ENCODE measurements around the gene ZNF462. TPM values are rescaled to one million over a fixed set of nuclear protein-coding genes. Genes with fewer than 3 reads are reported as not detected.

Gene ZNF462
- total RNA-seq, 1 donor from 2014 or later = 8.5 TPM

- DNase-seq (ENCODE audit: low read depth, low spot score) = no peak
These were observed 1.6 kb downstream of the ZNF462 start for GRCh38 chr9:106864373-106865143.

DNA sequence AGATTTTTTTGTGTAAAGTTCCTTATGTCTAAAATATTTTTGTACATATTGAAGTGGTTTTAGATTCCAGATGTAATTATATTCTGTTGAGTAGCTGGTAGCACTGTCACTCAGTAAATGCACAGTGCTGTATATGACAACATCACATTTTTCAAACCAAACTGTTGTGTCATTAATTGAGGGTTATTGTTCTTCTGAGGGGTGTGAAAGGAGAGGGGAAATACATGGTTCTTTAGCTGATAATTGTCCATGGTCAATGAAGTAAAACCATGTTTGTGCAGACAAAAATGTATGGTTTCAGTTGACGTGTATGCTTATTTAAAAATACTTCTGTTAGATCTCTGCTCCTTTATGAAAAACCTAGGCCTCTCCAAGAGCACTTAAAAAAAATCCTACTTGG is 3.3 kb downstream of the ZNF462 start:
- DNase-seq (ENCODE audit: low read depth, low spot score) = no peak

- DNase-seq (ENCODE audit: low read depth, low spot score) = no peak
These were observed 4.3 kb downstream of the ZNF462 start for GRCh38 chr9:106867286-106867685.

DNA sequence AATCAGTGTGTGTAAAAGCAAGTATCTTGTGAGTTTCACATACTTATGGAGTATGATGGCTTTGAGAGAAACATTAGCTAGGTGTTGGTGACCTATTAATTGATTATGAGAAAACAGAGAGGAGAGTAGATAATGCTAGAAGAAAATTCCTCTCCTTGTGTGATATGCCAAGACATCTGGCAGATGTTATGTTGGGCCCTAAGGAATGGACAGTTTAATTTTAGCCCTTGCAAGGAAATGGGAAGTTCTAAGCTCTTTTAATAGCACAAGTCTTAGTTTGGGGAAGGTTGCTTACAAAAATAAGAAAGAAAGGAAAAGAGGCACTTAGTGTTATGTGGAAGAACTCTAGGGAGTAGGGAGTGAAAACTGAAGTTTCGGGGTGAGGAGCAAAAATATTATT is 5.1 kb downstream of the ZNF462 start:
- no peak for DNase-seq (ENCODE audit: low read depth, low spot score)

DNA sequence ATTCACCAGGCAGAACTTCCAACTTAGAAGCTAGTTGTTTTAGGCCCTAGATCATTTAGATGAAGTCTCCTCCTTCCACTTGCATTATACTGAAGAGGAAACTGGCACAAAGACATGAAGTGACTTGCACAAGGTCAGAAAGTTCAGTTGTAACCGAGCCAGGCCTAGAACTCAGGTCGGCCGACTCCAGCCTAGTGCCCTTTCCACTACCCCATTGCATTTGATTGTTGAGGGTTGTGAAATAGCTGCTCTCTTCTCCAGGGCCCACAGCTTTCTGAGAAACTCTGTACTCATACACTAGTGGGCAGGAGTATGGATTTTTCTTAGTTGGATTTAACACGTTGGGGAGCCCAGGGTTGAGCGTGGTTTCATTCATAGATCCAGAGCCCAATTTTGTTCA is 5.6 kb downstream of the ZNF462 start:
- no peak for DNase-seq (ENCODE audit: low read depth, low spot score)

GRCh38 chr9:106869028-106869427 is 6.1 kb downstream of the ZNF462 start:
- DNase-seq (ENCODE audit: low read depth, low spot score) = no peak

DNA sequence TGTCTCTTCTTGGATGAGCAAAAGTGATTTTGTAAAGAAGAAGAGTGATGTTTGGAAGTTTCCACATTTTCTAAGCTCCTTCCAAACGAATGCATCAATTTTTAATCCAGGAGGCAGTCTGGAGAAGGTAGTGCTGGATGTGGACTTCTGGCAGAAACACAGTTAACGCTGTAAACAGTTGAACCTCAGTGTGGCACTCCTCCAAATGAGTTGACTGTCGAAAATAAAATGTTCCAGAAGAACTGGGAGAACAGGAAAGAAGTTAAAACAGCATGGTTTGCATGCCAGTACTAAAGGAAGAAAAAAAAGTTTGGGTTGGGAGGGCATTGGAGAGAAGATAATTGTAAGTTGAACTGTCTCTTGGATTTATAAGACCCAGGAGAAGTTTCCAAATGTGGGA is 6.5 kb downstream of the ZNF462 start:
- no peak for DNase-seq (ENCODE audit: low read depth, low spot score)

DNA sequence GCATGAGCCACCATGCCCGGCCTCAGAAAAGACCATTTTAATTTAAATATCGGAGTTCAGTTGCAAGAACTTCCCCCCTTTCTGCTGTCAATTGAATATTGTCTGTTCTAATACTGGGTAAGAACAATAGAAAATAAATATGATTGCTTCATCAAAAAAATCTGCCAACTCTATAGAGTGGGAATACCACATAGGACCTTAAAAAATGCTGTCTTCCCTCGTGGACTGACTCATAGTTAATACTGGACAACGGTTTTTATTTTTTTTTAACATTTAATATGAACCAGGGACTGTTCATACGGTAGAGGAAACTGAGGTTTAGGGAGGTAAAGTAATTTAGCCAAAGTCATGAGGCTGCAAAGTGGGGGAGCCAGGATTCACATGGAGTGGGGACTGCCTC is 9.7 kb downstream of the ZNF462 start:
- DNase-seq (ENCODE audit: low read depth, low spot score) = no peak

DNA sequence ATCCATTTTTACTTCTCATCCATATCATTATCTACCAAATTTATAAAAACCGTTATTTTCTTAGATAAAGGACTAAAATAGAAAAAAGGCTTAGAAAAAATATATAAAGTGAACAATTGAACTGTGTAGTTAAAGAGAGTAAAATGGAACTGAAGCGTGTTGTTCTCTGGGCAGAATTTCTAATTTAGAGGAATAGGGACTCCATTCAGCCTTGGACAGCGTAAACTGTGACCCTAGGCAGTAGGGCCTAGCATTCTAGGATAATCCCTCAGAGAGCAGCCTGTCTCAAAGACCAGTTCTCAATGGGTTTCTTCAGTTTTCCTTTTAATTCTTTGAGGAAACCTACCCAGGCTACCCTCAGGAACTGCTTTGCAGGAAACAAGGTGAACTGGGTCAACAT is 11.1 kb downstream of the ZNF462 start:
- DNase-seq (ENCODE audit: low read depth, low spot score) = no peak

GRCh38 chr9:106874652-106875051 is 11.7 kb downstream of the ZNF462 start:
- DNase-seq (ENCODE audit: low read depth, low spot score) = no peak

DNA sequence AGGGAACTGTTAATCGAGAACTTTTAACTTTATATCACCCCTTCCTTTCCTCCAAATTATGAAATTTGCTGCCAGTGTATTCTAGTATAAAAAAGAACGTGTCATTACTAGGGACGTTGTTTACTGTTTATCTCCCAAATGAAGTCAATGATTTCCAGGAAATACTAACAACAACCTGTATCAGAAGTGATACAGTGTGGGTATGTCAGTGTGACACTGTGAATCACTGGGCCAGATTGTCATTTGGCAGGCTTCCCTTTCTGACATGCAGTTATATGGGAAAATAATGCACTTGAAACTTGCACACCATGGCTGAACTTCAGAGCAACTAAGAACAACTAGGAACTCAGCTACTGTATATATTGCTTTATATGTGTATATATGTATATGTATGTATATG is 12.6 kb downstream of the ZNF462 start:
- DNase-seq (ENCODE audit: low read depth, low spot score) = no peak

- DNase-seq (ENCODE audit: low read depth, low spot score) = no peak
These were observed 14.4 kb downstream of the ZNF462 start for GRCh38 chr9:106877345-106877744.

DNA sequence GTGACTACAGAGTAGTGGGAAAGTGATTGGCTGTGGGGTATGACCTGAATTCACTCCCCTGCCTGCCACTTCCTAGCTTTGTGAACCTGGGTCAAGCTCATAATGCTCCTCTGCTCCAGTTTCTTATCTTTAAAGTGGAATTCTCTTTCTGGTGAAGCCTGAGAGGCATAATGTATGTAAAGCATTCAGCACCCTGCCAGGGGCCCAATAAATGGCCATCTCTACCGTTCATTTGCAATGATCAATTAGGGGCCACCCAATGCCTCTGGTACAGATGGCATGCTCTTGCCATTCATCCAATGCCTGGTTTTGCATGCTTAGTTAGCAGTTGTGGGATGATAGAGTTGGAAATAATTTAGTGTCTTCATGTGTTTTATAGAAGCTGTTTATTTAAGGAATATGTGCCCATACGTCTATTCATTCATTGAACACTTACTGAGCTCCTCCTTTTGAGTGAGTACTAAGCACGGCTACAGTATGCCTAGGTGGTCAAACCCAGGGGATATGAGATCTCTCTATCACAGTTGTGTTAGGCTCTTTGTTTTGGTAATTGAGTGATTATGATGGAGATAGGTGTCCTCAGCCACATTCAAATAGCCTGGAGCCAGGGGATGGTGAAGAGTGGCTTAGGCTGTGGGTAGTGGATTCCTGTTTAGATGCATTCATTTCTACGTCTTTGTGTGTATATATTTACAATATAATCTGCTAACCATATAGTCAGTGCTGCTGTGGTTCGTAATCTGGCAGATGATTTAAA is 15.3 kb downstream of the ZNF462 start:
- DNase-seq (ENCODE audit: low read depth, low spot score) = no peak

DNA sequence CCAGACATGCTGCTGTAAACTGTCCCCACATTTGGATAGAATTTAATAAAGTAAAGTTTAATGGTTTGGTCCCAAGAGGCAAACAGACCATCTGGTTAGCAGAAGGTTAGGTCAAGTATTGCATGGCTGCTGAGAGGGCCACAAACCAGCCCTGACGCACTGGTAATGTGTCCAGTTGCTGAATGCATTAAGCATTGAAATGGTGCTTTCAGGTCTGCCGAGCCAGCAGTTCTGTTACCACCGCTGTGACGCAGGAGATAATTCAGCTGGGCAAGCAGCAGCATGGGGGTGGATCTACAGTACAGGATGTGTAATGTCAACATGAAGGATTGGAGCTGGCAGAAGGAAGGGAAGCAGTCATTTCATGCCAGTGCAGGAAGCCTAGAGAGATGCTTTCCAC is 16.0 kb downstream of the ZNF462 start:
- peak; percentile 78 for DNase-seq (ENCODE audit: low read depth, low spot score)

DNA sequence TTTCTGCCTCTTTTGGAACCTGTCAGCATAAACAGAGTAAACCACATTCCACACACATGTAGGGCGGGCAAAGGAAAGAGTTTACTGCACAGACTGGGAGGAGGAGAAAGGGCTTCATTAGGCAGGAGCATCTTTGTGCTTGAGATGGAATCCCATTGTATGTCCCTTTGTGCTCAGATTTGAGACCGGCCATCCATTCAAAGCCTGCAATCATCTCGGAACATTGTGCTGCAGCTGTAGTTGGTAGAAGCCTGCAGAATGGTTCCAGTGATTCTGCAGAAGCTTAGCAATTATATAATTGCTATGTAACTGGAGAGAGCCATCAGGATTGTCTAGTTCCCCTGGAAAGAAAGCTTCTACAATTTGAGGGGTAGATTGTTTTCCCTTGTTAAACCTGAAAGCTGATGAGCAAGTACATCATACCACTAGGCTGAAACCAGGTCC is 16.5 kb downstream of the ZNF462 start:
- DNase-seq (ENCODE audit: low read depth, low spot score) = no peak

DNA sequence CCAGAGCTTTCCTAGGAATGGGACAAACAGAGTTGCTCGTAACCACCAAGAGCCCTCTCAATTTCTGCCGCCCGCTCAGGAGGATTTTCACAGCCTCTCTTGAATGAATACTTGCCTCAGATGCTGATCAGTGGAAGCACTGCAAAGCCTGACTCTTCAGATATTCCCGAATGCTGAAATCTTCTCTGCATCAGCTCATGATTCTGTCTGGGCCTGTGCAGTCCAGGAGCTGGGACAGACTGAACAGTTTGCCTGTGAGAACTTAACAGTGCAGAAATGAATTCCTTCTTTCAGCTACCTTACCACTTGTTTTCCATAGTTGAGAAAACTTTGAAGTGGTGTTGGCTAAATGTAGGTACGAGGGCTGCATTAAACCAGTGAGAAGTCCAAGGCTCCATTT is 17.1 kb downstream of the ZNF462 start:
- DNase-seq (ENCODE audit: low read depth, low spot score) = no peak

DNA sequence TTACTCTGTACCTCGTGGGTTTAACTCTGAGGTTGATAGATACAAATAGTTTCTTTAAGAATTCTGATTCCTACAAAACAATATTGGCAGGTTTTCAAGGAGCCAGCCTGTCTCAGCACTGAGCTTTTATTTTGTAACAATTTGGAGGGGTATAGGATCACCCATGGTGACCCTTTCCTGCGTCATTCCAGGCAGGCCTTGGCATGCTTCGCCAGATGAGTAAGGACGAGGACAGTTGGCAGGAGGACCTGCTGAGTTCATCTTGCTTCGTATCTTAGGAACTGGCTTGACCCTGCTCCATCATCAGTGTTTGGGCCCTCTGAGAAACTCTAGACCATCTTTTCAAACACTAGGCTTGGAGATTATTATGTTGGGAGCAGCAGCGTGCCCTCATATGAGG is 17.9 kb downstream of the ZNF462 start:
- no peak for DNase-seq (ENCODE audit: low read depth, low spot score)

GRCh38 chr9:106883030-106883429 is 20.1 kb downstream of the ZNF462 start:
- DNase-seq (ENCODE audit: low read depth, low spot score) = no peak

DNA sequence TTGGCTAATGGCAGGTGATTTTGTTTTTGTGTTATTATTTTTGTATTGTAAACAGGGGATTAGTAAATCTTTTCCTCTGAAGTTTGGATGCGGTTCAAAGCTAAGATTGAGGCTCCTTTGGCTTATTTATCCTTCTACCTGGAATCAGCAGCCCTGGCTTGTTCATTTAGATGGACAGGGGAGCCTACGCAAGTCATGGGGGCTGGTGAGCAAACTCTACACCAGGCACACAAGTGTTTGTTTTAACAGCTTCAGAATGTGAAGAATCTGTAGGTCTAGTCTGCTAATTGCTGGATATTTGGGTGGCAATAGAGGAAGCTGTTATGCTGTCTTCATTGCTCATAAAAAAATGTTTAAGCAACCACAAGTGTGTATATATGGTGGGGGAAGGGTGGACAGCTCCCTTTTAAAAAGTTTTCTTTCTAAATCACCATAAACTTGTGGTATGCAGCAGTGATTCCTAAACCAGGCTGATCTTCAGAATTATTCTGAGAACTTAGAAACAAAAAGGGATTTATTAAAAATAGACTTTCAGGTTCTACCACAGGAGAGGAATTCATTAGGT is 20.7 kb downstream of the ZNF462 start:
- DNase-seq (ENCODE audit: low read depth, low spot score) = no peak

- DNase-seq (ENCODE audit: low read depth, low spot score) = no peak
These were observed 22.5 kb downstream of the ZNF462 start for GRCh38 chr9:106885451-106885850.

DNA sequence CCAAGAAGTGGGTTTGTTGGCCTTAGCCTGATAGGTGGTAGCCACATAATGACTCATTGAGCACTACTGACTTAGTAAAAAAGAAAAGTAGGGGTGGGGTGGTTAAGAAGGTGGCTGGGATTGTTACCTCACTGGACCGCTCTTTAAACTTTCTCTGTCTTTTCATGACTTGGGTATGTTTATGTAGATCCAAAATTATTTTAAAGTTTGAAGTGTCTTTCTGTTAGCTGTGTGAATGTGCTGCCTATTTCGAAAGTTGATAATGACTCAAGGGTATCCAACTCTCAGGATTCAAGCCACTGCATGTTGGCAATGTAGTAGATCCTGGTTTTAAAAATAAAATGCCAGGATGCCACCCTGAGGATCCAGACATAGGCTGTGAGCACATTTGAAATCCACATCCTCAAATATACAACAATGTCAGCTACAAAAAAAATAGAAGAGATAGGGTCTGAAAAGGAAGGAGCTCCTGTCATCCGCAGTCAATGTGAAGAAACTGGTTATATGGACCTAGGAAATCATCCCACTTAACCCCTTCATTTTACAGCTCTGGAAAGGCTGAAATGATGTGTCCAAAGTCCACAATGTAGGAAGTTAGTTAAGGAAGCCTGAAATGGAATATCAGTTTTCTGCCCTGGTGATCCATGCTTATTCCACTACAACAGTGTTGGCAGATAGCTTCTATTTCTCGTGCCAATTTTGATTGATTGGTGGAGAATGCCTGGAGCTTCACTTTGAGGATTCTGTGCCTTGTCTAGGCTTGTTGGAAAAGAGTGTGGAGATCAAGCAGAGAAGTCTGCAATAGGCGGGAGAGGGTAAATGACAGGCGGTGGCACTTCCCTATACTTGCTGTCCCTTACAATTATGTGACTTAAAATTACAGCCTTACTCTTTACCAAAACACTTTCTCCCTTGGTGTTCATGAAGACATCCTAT is 23.4 kb downstream of the ZNF462 start:
- no peak for DNase-seq (ENCODE audit: low read depth, low spot score)

DNA sequence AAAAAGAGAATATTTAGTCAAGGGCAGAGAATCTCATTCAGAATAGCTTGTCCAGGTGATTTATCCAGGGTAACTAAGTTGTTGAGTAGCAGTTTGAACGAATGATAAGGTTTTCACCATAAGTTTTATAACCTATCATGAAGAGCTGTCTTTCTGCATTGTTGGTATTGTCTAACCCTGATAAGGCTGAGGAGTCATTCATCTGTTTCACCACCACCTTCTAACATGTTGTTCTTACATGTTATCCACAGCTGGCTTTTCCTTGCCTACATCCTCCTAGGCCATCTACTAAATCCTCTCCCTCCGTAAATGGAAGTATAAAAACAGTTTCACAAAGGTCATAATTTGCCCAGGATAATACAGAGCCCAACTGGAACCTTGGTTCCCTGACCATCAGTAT is 24.1 kb downstream of the ZNF462 start:
- DNase-seq (ENCODE audit: low read depth, low spot score) = no peak
